ENCODE data around the gene OR52E1. TPM values are rescaled to one million over a fixed set of nuclear protein-coding genes. Genes with fewer than 3 reads are reported as not detected.

The OR52E1 gene
- total and polyA plus RNA-seq, 9 donors: not detected

DNA sequence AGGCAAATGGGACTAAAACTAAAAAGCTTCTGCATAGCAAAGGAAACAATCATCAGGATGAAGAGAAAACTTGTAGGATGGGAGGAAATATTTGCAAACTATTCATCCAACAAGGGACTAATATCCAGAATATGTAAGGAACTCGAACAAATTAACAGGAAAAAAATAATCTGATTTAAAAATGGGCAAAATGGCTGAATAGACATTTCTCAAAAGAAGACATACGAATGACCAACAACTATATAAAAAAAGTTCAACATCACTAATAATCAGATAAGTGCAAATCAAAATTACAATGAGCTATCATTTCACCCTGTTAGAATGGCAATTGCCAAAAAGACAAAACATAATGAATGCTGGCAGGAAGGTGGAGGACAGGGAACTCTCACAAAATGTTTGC is 12.0 kb downstream of the OR52E1 start:
- intact Hi-C loops (cut with DNase I): no loop called here
- H3K27me3 ChIP-seq: no peaks in the 10 kb centered on the region
- WGBS, 3 donors: 69 to 76% (median 72%) methylated on average over 2 of the region's 2 CpGs
- H3K4me1 ChIP-seq (ENCODE audit: insufficient read depth): no peaks in the 10 kb centered on the region
- no peak overlapping the region for H3K4me3 ChIP-seq
- TF ChIP-seq EP300 (IDR thresholded peaks at IDR 0.05) (no peak), POLR2A (IDR thresholded peaks at IDR 0.05) (no peak)
- TF ChIP-seq, protein P1, sequence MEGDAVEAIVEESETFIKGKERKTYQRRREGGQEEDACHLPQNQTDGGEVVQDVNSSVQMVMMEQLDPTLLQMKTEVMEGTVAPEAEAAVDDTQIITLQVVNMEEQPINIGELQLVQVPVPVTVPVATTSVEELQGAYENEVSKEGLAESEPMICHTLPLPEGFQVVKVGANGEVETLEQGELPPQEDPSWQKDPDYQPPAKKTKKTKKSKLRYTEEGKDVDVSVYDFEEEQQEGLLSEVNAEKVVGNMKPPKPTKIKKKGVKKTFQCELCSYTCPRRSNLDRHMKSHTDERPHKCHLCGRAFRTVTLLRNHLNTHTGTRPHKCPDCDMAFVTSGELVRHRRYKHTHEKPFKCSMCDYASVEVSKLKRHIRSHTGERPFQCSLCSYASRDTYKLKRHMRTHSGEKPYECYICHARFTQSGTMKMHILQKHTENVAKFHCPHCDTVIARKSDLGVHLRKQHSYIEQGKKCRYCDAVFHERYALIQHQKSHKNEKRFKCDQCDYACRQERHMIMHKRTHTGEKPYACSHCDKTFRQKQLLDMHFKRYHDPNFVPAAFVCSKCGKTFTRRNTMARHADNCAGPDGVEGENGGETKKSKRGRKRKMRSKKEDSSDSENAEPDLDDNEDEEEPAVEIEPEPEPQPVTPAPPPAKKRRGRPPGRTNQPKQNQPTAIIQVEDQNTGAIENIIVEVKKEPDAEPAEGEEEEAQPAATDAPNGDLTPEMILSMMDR (IDR thresholded peaks at IDR 0.05): no peak
- no peak overlapping the region for H3K27ac ChIP-seq
- no peaks in the 10 kb centered on the region for H3K36me3 ChIP-seq
- no peaks in the 10 kb centered on the region for H3K9me3 ChIP-seq
- no peak for DNase-seq

DNA sequence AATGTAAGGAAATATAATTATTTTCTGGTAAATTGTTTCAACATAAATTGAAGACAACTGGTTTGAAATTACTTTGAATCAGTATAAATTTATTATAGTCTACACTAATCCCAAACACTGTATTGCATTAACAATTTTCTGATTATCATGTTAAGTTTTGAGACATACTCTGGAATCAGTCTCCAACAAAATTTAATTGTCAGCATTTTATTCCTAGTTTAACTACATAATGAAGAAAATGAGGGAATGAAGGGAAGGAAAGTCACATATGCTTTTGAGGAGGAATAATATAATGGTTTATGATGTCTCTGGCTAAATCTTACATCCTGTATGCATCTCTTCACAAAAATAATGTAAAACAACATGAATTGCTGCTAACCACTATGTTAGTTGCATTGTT is 14.2 kb downstream of the OR52E1 start:
- DNase-seq: no peak
- H3K9me3 ChIP-seq: no peaks in the 10 kb centered on the region
- H3K27me3 ChIP-seq: no peaks in the 10 kb centered on the region
- H3K27ac ChIP-seq: no peak overlapping the region
- H3K36me3 ChIP-seq: no peaks in the 10 kb centered on the region
- TF ChIP-seq POLR2A (IDR thresholded peaks at IDR 0.05): no peak
- TF ChIP-seq EP300 (IDR thresholded peaks at IDR 0.05): no peak
- TF ChIP-seq, protein P1 (IDR thresholded peaks at IDR 0.05): no peak
- H3K4me1 ChIP-seq (ENCODE audit: insufficient read depth): no peaks in the 10 kb centered on the region
- intact Hi-C loops (cut with DNase I): no loop called here
- H3K4me3 ChIP-seq: no peak overlapping the region

DNA sequence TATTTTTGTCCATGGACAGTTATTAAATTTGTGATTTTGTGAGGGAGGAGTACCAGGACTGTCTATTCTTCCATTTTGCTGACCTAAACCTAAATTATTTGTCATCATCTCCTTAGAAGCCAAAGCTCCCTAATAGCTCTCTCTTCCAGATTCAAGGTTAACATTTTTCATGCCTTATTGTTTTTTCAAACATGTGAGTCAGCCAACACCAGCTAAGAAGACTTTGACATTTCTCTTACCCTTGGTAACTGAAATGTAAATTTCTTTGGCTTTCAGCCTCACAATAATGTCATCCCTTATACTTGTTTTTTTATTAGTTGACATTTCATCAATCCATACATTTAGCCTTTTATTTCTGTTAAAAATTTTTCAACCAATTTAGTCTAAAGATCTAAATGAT is 19.2 kb downstream of the OR52E1 start:
- Histone ChIP-seq H3K9me3 (no peaks in the 10 kb centered on the region), H3K4me1 (ENCODE audit: insufficient read depth) (no peaks in the 10 kb centered on the region)
- intact Hi-C loops (cut with DNase I): no loop called here

DNA sequence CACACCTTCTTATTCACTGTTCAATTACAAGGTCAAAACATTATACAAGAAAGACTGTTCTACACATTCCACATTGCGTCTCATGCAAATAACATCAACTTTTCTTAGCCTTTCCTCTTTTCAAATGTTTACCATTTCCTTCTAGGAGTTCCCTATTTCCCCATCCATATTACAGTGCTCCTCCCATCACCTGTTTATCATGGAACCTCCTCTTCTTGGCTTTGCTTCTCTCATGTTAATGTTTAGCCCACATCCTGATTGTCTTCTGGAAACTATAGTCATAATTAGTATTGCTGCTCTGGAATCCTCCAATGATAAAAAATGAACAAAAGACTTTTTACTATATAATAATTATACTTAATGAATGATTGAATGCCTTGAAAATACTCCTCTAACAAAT is 21.3 kb downstream of the OR52E1 start:
- TF ChIP-seq EP300 (IDR thresholded peaks at IDR 0.05) (no peak), POLR2A (IDR thresholded peaks at IDR 0.05) (no peak)
- TF ChIP-seq, protein P1 (IDR thresholded peaks at IDR 0.05): no peak
- Histone ChIP-seq H3K9me3 (no peaks in the 10 kb centered on the region), H3K4me3 (no peak overlapping the region), H3K27me3 (no peaks in the 10 kb centered on the region), H3K27ac (no peak overlapping the region), H3K4me1 (ENCODE audit: insufficient read depth) (no peaks in the 10 kb centered on the region), H3K36me3 (no peaks in the 10 kb centered on the region)
- 77 to 90% (median 89%) methylated on average over 1 of the region's 1 CpG for WGBS, 3 donors
- DNase-seq: no peak
- intact Hi-C loops (cut with DNase I): no loop called here

More for the DNA sequence above, 19.2 kb downstream of the OR52E1 start:
- Histone ChIP-seq H3K36me3 (no peaks in the 10 kb centered on the region), H3K27me3 (no peaks in the 10 kb centered on the region), H3K4me3 (no peak overlapping the region), H3K27ac (no peak overlapping the region)
- TF ChIP-seq, protein P1 (IDR thresholded peaks at IDR 0.05): no peak
- TF ChIP-seq EP300 (IDR thresholded peaks at IDR 0.05) (no peak), POLR2A (IDR thresholded peaks at IDR 0.05) (no peak)
- DNase-seq: no peak
